Mesothelial cell of epicardium (in vitro differentiated cells): ENCODE results near the gene SLC30A3. TPM values are rescaled to one million over a fixed set of nuclear protein-coding genes. Genes with fewer than 3 reads are reported as not detected.

ENCODE experiments used
- DNase-seq, 2 experiments: peaks; one replicate each; pipeline ENCODE4 v3.0.0; 2021; ENCODE audit warnings: low spot score in 2 of 2; ENCODE audit not compliant: unreplicated experiment in 2 of 2
- H3K27ac Mint-ChIP-seq: 2 replicates; pipeline ENCODE4 v1.8.0; 2021; ENCODE audit warnings: mixed read lengths
- H3K27me3 Mint-ChIP-seq: 2 replicates; pipeline ENCODE4 v1.8.0; 2021; ENCODE audit warnings: low read depth, mixed read lengths
- H3K36me3 Mint-ChIP-seq: 2 replicates; pipeline ENCODE4 v1.8.0; 2021; ENCODE audit warnings: mixed read lengths
- H3K4me1 Mint-ChIP-seq: 2 replicates; pipeline ENCODE4 v1.8.0; 2021; ENCODE audit warnings: mixed read lengths
- H3K4me3 Mint-ChIP-seq: 2 replicates; pipeline ENCODE4 v1.8.0; 2021; ENCODE audit warnings: mild to moderate bottlenecking, moderate library complexity, mixed read lengths
- H3K9me3 Mint-ChIP-seq: 2 replicates; pipeline ENCODE4 v1.8.0; 2021; ENCODE audit warnings: mixed read lengths
- CTCF ChIP-seq: fragments of 200-600 bp; sonication (generic); IDR thresholded peaks from one replicate; pipeline ENCODE4 v1.5.0; 2021; ENCODE audit warnings: antibody characterized with exemption; ENCODE audit not compliant: unreplicated experiment
- total RNA-seq: library from RNA; stranded (reverse); gene quantifications from 3 replicates; pipeline ENCODE4 v1.2.1, GENCODE V29; 2021

Gene SLC30A3
- total RNA-seq, 1 donor from 2014 or later, result 3.1 TPM

- Mint-ChIP-seq H3K4me3 (no peak overlapping the region), H3K9me3 (no peaks in the 10 kb centered on the region), H3K27me3 (no peaks in the 10 kb centered on the region), H3K27ac (no peak overlapping the region), H3K4me1 (no peaks in the 10 kb centered on the region), H3K36me3 (peaks cover 49% of the 10 kb centered on the region)
- TF ChIP-seq CTCF, result no peak
- no peak for DNase-seq
Observed at GRCh38 chr2:27225526-27225925, 37.3 kb downstream of the SLC30A3 start.

GRCh38 chr2:27223416-27223815 is 39.4 kb downstream of the SLC30A3 start:
- no peaks in the 10 kb centered on the region for H3K27me3 Mint-ChIP-seq
- no peak for TF ChIP-seq CTCF
- peaks cover 49% of the 10 kb centered on the region for H3K36me3 Mint-ChIP-seq
- no peak for DNase-seq
- H3K27ac Mint-ChIP-seq, result no peak overlapping the region
- peaks cover 4% of the 10 kb centered on the region for H3K4me1 Mint-ChIP-seq
- no peaks in the 10 kb centered on the region for H3K9me3 Mint-ChIP-seq
- no peak overlapping the region for H3K4me3 Mint-ChIP-seq

GRCh38 chr2:27222407-27222806 is 40.4 kb downstream of the SLC30A3 start:
- Mint-ChIP-seq H3K27me3 (no peaks in the 10 kb centered on the region), H3K9me3 (no peaks in the 10 kb centered on the region), H3K27ac (no peak overlapping the region), H3K4me3 (no peak overlapping the region), H3K36me3 (peaks cover 43% of the 10 kb centered on the region), H3K4me1 (peaks cover 13% of the 10 kb centered on the region)
- TF ChIP-seq CTCF, result no peak
- no peak for DNase-seq

GRCh38 chr2:27221166-27221565 is 41.7 kb downstream of the SLC30A3 start:
- DNase-seq, result no peak
- H3K27ac Mint-ChIP-seq, result no peak overlapping the region
- no peaks in the 10 kb centered on the region for H3K9me3 Mint-ChIP-seq
- peaks cover 23% of the 10 kb centered on the region for H3K4me1 Mint-ChIP-seq
- no peak for TF ChIP-seq CTCF
- no peaks in the 10 kb centered on the region for H3K27me3 Mint-ChIP-seq
- peaks cover 31% of the 10 kb centered on the region for H3K36me3 Mint-ChIP-seq
- no peak overlapping the region for H3K4me3 Mint-ChIP-seq

- Mint-ChIP-seq H3K4me1 (peaks cover 23% of the 10 kb centered on the region), H3K27ac (no peak overlapping the region), H3K36me3 (peaks cover 28% of the 10 kb centered on the region), H3K27me3 (no peaks in the 10 kb centered on the region), H3K9me3 (no peaks in the 10 kb centered on the region), H3K4me3 (no peak overlapping the region)
- DNase-seq, result no peak
- no peak for TF ChIP-seq CTCF
Observed at GRCh38 chr2:27220091-27220490, 42.8 kb downstream of the SLC30A3 start.

GRCh38 chr2:27219091-27219490 is 43.8 kb downstream of the SLC30A3 start:
- Mint-ChIP-seq H3K4me1 (peaks cover 23% of the 10 kb centered on the region), H3K4me3 (no peak overlapping the region), H3K9me3 (no peaks in the 10 kb centered on the region), H3K36me3 (peaks cover 19% of the 10 kb centered on the region), H3K27ac (no peak overlapping the region), H3K27me3 (no peaks in the 10 kb centered on the region)
- no peak for TF ChIP-seq CTCF
- DNase-seq, result no peak
